CD4-positive, alpha-beta T cell treated with Interleukin-15 for 4 hours (primary cell): ENCODE measurements around the gene BLTP1.
A peak's percentile ranks its signal among the peaks of the same experiment; 100 is the strongest.
"Not testable (repeated sequence)": the region's sequence is repeated elsewhere in the genome, so short reads cannot be mapped to it uniquely, and the experiment has no call there.

Experiments used
- DNase-seq: peaks from one replicate; pipeline ENCODE4 v3.0.0-alpha.2; 2020; ENCODE audit warnings: low spot score

BLTP1 gene

GRCh38 chr4:122151982-122152710 lies at the start of gene BLTP1:
BLTP1 (plus strand) TSS chr4:122152331; CDS start chr4:122170648, 18,317 bp downstream.
- DNase-seq, result peak; percentile 86

GRCh38 chr4:122104184-122104583 lies 47.9 kb upstream of the BLTP1 start:
- no peak for DNase-seq

- DNase-seq, result no peak
Observed at GRCh38 chr4:122107680-122108079, 44.5 kb upstream of the BLTP1 start.

GRCh38 chr4:122110304-122110703 lies 41.8 kb upstream of the BLTP1 start:
- DNase-seq, result not testable (repeated sequence)

DNA sequence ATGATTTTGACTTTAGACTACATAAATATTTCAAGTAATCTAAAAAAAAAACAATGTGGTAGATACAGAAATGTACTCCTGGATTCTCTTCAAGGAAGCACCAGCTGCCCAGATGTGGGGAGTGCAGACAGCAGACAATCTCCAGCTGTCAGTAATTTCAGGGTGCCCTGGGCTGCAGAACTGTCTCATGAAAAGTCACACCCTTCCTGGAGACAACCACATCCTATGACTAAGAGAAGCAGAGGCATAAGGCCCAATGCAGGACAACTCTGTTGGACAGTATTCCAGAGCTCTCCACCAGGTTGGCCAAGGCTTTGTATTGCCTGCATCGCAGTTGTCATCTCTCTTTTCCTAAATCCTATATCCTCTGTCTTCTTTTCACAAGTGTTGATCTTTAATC lies 34.4 kb upstream of the BLTP1 start:
- DNase-seq, result peak; percentile 29

DNA sequence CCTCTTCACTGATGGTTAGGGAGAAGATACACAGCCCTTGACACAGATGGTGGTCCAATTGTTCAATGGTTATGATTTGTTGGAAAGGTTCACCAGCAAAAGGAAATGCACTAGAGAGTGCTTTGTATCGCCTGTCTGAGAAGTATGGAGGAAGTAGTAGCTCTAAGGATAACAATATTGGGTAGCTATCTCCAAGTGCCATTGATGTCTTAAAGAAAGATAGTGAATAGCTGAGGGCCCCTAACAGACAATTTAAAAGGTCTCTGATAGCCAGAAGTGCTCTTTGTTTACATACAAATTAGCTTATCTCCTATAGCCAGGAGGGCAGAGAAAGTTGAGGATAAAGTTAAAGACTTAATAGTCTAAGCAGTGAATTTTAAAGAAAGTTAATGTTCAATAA lies 33.9 kb upstream of the BLTP1 start:
- no peak for DNase-seq

- DNase-seq, result no peak
Observed at GRCh38 chr4:122119739-122120138, 32.4 kb upstream of the BLTP1 start.

- DNase-seq, result no peak
Observed at GRCh38 chr4:122121593-122121992, 30.5 kb upstream of the BLTP1 start.

- no peak for DNase-seq
Observed at GRCh38 chr4:122122083-122122482, 30.0 kb upstream of the BLTP1 start.

DNA sequence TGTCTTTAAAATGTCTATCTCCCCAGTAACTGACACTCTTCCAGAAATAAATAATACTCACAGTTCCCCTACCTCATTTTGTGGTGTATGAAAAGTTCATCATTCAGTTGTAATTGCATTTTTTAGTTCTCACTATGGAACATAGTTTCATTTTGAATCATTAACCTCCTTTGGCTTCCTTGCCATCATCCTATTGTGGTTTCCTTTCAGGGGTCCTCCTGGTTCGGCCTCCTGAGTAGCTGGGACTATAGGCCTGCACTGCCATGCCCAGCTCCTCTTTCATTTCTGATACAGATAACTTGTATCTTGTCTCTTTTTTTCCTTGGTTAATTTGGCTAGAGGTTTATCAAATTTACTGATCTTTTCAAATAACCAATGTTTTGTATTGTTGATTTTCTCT lies 23.1 kb upstream of the BLTP1 start:
- no peak for DNase-seq

DNA sequence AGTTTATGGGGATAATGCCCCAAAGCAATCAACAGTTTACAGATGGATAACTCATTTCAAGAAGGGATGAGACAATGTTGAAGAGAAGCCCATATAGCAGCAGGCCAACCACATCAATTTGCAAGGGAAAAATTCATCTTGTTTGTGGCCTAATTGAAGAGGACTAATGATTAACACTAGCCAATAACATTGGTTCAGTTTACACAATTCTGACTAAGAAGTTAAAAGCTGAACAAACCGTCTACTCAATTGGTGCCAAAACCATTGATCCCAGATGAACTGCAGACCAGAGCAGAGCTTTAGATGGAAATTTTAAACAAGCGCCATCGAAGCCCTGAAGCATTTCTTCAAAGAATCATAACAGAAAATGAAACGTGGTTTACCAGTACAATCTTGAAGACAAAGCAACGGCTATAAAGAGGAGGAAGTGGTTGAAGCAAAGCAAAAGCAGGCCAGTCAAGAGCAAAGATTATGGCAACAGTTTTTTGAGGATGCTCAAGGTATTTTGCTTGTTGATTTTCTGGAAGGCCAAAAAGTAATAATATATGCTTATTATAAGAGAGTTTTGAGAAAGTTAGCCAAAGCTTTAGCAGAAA lies 20.5 kb upstream of the BLTP1 start:
- DNase-seq, result peak; percentile 18

- no peak for DNase-seq
Observed at GRCh38 chr4:122132891-122133290, 19.2 kb upstream of the BLTP1 start.

- DNase-seq, result no peak
Observed at GRCh38 chr4:122139139-122139538, 13.0 kb upstream of the BLTP1 start.

GRCh38 chr4:122140834-122141233 lies 11.3 kb upstream of the BLTP1 start:
- DNase-seq, result no peak

DNA sequence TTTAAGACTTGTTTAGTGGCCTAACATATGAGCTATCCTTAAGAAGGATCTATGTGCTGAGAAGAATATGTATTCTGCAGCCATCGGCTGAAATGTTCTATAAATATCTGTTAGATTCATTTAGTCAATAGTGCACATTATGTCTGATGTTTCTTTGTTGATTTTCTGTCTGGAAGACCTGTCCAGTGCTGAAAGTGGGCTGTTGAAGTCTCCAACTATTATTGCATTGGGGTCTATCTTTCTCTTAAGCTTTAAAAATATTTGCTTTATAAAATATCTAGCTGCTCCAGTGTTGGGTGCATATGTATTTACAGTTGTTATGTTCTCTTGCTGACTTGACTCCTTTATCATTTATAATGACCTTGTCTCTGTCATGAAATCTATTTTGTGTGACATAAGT lies 9.4 kb upstream of the BLTP1 start:
- DNase-seq, result no peak

DNA sequence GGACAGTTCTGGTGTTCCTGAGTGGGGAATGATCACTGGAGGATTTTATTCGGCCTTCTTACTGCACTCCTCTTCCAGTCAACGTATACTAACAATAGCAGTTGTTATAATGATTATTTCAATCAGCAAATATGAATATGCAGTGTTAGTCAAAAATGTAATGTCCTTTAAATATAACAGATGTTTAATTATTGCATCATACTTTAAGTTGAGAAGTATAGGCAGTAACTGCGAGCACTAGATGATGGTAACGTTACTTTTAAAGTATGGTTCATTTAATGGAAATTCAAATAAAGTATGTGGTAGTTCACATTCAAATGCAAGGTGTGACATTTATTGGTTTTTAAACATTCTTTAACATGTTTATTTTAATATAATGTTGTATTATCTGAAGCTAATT lies 5.5 kb upstream of the BLTP1 start:
- no peak for DNase-seq

DNA sequence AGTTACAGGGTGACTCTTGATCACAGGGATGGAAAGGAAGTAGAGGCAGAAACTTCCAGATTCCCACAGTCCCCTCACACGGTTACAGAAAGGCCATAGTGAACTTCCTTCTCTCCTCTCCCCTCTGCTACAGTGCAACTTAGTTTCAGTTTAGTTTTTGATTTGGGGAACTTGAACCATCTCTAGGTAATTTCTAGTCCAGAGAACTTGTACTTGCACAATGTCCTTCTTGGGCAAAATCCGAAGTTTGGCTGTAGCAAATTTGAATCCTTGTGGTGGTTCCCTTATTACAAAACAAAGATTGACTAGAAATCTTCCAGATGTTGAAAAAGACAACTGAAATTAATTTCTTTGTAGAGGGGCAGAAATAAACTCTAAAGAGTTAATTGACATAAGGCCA lies 1.2 kb upstream of the BLTP1 start:
- no peak for DNase-seq

DNA sequence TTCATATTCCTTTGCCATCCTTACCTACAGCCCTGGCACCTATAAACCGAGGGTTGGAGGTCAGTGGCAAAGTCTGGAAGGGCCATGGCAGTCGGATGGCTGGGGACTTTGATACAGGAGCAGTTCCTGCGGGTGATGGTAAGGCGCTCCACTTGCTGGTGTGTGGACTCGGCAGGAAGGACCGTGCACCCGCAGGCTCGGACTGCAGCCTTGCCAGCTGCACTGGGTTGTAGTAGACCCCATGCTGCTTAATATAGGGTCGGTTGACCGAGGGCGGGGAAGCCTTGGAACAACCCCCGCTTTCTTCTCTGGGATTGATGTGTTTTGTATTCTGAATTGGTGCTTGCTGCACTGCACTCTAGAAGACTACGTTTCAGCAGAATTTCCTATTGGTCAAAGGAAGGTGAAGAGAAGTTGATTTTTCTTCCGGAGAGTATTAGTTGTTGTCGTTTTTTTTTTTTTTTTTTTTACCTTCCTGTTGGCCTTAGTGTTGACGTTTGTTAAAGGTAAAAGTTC lies 638 bp downstream of the BLTP1 start:
- DNase-seq, result peak; percentile 20

GRCh38 chr4:122156819-122157218 lies 4.7 kb downstream of the BLTP1 start:
- DNase-seq, result peak; percentile 32

- DNase-seq, result no peak
Observed at GRCh38 chr4:122163301-122163700, 11.2 kb downstream of the BLTP1 start.

GRCh38 chr4:122163767-122164166 lies 11.6 kb downstream of the BLTP1 start:
- no peak for DNase-seq

- DNase-seq, result no peak
Observed at GRCh38 chr4:122167369-122167768, 15.2 kb downstream of the BLTP1 start.

DNA sequence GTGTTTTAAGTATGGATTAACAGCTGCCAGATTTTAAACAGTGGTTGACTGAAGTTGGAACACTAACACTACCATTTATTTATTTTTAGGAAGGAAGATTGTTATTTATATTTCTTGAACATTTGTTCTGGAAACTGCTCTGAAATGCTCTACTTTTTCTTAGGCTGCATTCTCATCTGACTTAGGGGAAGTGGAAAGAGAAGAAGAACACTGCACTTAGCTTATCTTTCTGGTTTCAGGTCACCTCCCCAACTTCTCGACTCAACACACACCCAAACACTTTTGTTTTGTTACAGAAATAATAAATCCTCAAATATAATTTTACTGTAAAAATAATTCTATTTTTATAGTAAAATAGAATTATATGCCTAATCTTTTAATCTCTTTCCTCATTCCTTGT lies 18.6 kb downstream of the BLTP1 start:
- no peak for DNase-seq

DNA sequence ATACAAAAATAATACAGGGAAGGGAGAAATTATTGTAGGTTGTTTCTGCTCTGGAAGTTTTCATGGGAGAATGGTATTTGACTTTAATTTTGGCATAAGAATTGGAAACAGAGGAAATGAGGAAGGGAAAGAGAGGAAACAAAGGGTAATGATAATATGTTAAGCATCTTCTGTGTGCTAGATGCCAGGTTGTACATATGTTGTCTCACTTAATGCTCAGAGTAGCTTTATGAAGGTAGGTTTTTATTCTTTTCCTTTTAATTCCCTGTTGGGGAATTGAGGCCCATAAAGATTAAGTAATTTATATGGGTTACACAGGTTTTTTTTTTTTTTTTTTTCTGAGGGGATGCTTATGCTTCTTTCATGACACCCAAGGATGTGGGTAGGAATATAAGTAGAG lies 19.2 kb downstream of the BLTP1 start:
- no peak for DNase-seq
